SK-N-SH treated with all-trans-retinoic acid at 6 μM for 48 hours (cell line): Measurements from ENCODE around the gene PLD5.

Source experiments
- ATAC-seq: fragments of 200-7000 bp; cut with Tn5 transposase; 3 replicates; pipeline ENCODE4 v1.9.1; 2020; ENCODE audit warnings: mild to moderate bottlenecking, moderate library complexity
- ARNTL ChIP-seq: fragments of 450-650 bp; formaldehyde crosslinking; IDR thresholded peaks from 2 replicates; pipeline ENCODE4 v1.5.0; 2020; ENCODE audit warnings: low read depth, mild to moderate bottlenecking, moderate library complexity, borderline replicate concordance
- BACH2 ChIP-seq: fragments of 250-450 bp; sonication (Bioruptor Pico); IDR thresholded peaks from 2 replicates; pipeline ENCODE4 v1.9.0; 2021; ENCODE audit warnings: mild to moderate bottlenecking, borderline replicate concordance
- CSDC2 ChIP-seq: fragments of 250-450 bp; sonication (Bioruptor Pico); IDR thresholded peaks from 2 replicates; pipeline ENCODE4 v1.5.0; 2020; ENCODE audit warnings: mild to moderate bottlenecking, moderate library complexity
- ESRRG ChIP-seq: fragments of 250-450 bp; sonication (Bioruptor Pico); IDR thresholded peaks from 2 replicates; pipeline ENCODE4 v1.6.1; 2021; ENCODE audit warnings: mild to moderate bottlenecking
- GLIS3 ChIP-seq: fragments of 250-450 bp; sonication (Bioruptor Pico); IDR thresholded peaks from 2 replicates; pipeline ENCODE4 v1.5.0; 2020; ENCODE audit warnings: mild to moderate bottlenecking, moderate library complexity
- ISL1 ChIP-seq: fragments of 250-450 bp; sonication (Bioruptor Pico); IDR thresholded peaks from 2 replicates; pipeline ENCODE4 v2.1.2; 2022; ENCODE audit warnings: mild to moderate bottlenecking, moderate library complexity
- OSR1 ChIP-seq: fragments of 250-450 bp; sonication (Bioruptor Pico); IDR thresholded peaks from 2 replicates; pipeline ENCODE4 v1.8.0; 2022; ENCODE audit warnings: moderate library complexity, mild to moderate bottlenecking, inconsistent platforms
- PPARA ChIP-seq: fragments of 250-450 bp; sonication (Bioruptor Pico); IDR thresholded peaks from 2 replicates; pipeline ENCODE4 v1.5.0; 2020; ENCODE audit warnings: mild to moderate bottlenecking, borderline replicate concordance
- RARB ChIP-seq: fragments of 250-450 bp; sonication (Bioruptor Pico); IDR thresholded peaks from 2 replicates; pipeline ENCODE4 v1.8.0; 2021; ENCODE audit warnings: mild to moderate bottlenecking, moderate library complexity
- SNAI2 ChIP-seq: fragments of 250-450 bp; sonication (Bioruptor Pico); IDR thresholded peaks from 2 replicates; pipeline ENCODE4 v1.5.0; 2020; ENCODE audit warnings: mild to moderate bottlenecking, moderate library complexity
- TCF4 ChIP-seq: fragments of 250-450 bp; sonication (Bioruptor Pico); IDR thresholded peaks from 2 replicates; pipeline ENCODE4 v1.8.0; 2021; ENCODE audit warnings: mild to moderate bottlenecking, moderate library complexity, borderline replicate concordance
- TOX ChIP-seq: fragments of 250-450 bp; sonication (Bioruptor Pico); IDR thresholded peaks from 2 replicates; pipeline ENCODE4 v1.8.0; 2021; ENCODE audit warnings: mild to moderate bottlenecking, moderate library complexity, borderline replicate concordance
- ZC3H10 ChIP-seq: fragments of 250-450 bp; sonication (Bioruptor Pico); IDR thresholded peaks from 2 replicates; pipeline ENCODE4 v1.5.1; 2021; ENCODE audit warnings: mild to moderate bottlenecking, moderate library complexity
- ZFP3 ChIP-seq: fragments of 250-450 bp; sonication (Bioruptor Pico); IDR thresholded peaks from 2 replicates; pipeline ENCODE4 v1.5.0; 2020; ENCODE audit warnings: mild to moderate bottlenecking, moderate library complexity
- ZFP30 ChIP-seq: fragments of 450-650 bp; formaldehyde crosslinking; IDR thresholded peaks from 2 replicates; pipeline ENCODE4 v1.5.0; 2022; ENCODE audit warnings: mild to moderate bottlenecking, moderate library complexity
- ZNF565 ChIP-seq: fragments of 450-650 bp; formaldehyde crosslinking; conservative IDR thresholded peaks from 2 replicates; pipeline ENCODE4 v1.5.0; 2020; ENCODE audit warnings: low read depth, mild to moderate bottlenecking, moderate library complexity
- ZNF70 ChIP-seq: fragments of 450-650 bp; formaldehyde crosslinking; IDR thresholded peaks from 2 replicates; pipeline ENCODE4 v1.5.0; 2020; ENCODE audit warnings: mild to moderate bottlenecking, moderate library complexity
- ZNF8 ChIP-seq: fragments of 450-650 bp; formaldehyde crosslinking; IDR thresholded peaks from 2 replicates; pipeline ENCODE4 v1.5.0; 2020; ENCODE audit warnings: mild to moderate bottlenecking, moderate library complexity
- TF ChIP-seq, protein P1 (sequence below): fragments of 250-450 bp; sonication (Bioruptor Pico); IDR thresholded peaks from 2 replicates; pipeline ENCODE4 v1.8.0; 2021; ENCODE audit warnings: low read depth, mild to moderate bottlenecking, moderate library complexity, borderline replicate concordance
- TF ChIP-seq, protein P2 (sequence below): fragments of 250-450 bp; sonication (Bioruptor Pico); IDR thresholded peaks from 2 replicates; pipeline ENCODE4 v1.5.0; 2020; ENCODE audit warnings: mild to moderate bottlenecking, moderate library complexity
- TF ChIP-seq, protein P3 (sequence below): fragments of 250-450 bp; sonication (Bioruptor Pico); IDR thresholded peaks from 2 replicates; pipeline ENCODE4 v1.5.1; 2021; ENCODE audit warnings: mild to moderate bottlenecking, moderate library complexity
- TF ChIP-seq, protein P4 (sequence below): fragments of 250-450 bp; sonication (Bioruptor Pico); IDR thresholded peaks from 2 replicates; pipeline ENCODE4 v1.8.0; 2020; ENCODE audit warnings: mild to moderate bottlenecking, moderate library complexity, borderline replicate concordance

The PLD5 gene

DNA sequence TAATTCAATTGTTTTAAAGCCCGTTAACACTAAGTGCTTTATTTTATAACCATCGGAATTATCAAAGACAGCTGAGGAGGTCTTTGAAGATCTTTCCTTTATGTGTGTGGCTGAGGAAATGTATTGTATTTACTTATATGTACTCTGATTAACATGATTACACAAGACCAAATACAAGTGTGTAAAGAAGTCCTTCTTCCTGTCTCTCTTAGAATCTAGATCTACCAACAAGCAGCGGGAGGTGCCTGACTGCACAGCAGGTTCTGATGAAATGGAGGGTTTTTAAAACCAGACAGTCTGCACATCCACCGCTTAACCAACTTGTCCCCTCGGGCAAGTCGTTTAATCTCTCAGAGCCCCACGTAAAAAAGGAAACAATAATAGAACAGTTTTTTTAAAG, 285.1 kb downstream of the PLD5 start:
- TF ChIP-seq ESRRG (CRISPR knock-in tag) (no peak), GLIS3 (CRISPR knock-in tag) (no peak), TOX (CRISPR knock-in tag) (no peak), ZNF70 (no peak), BACH2 (CRISPR knock-in tag) (no peak), OSR1 (no peak), ZNF8 (CRISPR knock-in tag) (no peak), RARB (CRISPR knock-in tag) (no peak)
- no peak for ATAC-seq

DNA sequence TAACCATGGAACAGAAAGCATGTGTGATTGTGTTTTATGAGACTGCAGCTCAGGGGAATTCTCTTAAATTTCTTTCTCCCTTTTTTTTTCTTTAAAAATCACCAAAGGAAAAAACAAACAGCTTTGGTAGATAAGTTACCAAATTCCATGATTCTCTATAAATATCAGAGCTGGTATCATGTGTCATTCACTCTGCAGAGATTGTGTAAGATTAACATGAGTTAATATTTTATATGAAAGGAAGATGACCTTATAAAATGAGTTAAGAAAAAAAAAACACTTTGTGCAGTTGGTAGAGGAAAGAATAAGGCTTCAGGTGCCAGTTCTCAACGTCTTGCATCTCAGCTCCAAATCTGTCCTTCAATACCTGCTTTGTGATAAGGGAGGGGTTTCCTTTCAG, 287.4 kb downstream of the PLD5 start:
- no peak for ATAC-seq
- TF ChIP-seq ZNF565 (no peak), PPARA (CRISPR knock-in tag) (no peak), CSDC2 (CRISPR knock-in tag) (no peak), TOX (CRISPR knock-in tag) (no peak), OSR1 (no peak), ARNTL (CRISPR knock-in tag) (no peak), ZFP3 (no peak), RARB (CRISPR knock-in tag) (no peak), BACH2 (CRISPR knock-in tag) (no peak), SNAI2 (CRISPR knock-in tag) (no peak), ESRRG (CRISPR knock-in tag) (no peak)
- TF ChIP-seq, protein P1, sequence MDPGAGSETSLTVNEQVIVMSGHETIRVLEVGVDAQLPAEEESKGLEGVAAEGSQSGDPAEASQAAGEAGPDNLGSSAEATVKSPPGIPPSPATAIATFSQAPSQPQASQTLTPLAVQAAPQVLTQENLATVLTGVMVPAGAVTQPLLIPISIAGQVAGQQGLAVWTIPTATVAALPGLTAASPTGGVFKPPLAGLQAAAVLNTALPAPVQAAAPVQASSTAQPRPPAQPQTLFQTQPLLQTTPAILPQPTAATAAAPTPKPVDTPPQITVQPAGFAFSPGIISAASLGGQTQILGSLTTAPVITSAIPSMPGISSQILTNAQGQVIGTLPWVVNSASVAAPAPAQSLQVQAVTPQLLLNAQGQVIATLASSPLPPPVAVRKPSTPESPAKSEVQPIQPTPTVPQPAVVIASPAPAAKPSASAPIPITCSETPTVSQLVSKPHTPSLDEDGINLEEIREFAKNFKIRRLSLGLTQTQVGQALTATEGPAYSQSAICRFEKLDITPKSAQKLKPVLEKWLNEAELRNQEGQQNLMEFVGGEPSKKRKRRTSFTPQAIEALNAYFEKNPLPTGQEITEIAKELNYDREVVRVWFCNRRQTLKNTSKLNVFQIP = no peak
- TF ChIP-seq, protein P2, sequence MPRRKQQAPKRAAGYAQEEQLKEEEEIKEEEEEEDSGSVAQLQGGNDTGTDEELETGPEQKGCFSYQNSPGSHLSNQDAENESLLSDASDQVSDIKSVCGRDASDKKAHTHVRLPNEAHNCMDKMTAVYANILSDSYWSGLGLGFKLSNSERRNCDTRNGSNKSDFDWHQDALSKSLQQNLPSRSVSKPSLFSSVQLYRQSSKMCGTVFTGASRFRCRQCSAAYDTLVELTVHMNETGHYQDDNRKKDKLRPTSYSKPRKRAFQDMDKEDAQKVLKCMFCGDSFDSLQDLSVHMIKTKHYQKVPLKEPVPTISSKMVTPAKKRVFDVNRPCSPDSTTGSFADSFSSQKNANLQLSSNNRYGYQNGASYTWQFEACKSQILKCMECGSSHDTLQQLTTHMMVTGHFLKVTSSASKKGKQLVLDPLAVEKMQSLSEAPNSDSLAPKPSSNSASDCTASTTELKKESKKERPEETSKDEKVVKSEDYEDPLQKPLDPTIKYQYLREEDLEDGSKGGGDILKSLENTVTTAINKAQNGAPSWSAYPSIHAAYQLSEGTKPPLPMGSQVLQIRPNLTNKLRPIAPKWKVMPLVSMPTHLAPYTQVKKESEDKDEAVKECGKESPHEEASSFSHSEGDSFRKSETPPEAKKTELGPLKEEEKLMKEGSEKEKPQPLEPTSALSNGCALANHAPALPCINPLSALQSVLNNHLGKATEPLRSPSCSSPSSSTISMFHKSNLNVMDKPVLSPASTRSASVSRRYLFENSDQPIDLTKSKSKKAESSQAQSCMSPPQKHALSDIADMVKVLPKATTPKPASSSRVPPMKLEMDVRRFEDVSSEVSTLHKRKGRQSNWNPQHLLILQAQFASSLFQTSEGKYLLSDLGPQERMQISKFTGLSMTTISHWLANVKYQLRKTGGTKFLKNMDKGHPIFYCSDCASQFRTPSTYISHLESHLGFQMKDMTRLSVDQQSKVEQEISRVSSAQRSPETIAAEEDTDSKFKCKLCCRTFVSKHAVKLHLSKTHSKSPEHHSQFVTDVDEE (CRISPR knock-in tag) = no peak

DNA sequence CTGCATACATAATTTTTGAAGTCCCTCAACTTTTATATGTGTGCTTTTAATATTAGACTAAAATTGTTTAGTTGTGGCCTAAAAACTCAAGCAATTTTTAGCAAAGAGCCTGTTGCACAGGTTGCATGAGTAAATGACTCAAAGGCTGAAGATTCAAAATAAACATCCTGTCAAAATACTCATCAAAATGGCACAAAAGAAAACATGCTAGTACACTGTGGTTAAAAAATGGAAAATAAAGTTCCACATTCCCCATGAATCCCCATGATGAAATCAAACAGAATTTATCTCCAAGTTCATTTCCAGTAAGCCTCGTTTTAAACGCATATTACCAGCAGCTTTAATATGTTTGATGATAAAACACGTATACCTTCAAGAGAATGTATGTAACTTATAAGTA, 295.5 kb downstream of the PLD5 start:
- TF ChIP-seq RARB (CRISPR knock-in tag) (no peak), ZNF8 (CRISPR knock-in tag) (no peak), TCF4 (no peak), GLIS3 (CRISPR knock-in tag) (no peak), SNAI2 (CRISPR knock-in tag) (no peak), TOX (CRISPR knock-in tag) (no peak), ZNF565 (no peak), ISL1 (no peak), ZFP3 (no peak), ESRRG (CRISPR knock-in tag) (no peak), BACH2 (CRISPR knock-in tag) (no peak), ARNTL (CRISPR knock-in tag) (no peak), ZC3H10 (CRISPR knock-in tag) (no peak), OSR1 (no peak), CSDC2 (CRISPR knock-in tag) (no peak), ZFP30 (CRISPR knock-in tag) (no peak)
- TF ChIP-seq, protein P3, sequence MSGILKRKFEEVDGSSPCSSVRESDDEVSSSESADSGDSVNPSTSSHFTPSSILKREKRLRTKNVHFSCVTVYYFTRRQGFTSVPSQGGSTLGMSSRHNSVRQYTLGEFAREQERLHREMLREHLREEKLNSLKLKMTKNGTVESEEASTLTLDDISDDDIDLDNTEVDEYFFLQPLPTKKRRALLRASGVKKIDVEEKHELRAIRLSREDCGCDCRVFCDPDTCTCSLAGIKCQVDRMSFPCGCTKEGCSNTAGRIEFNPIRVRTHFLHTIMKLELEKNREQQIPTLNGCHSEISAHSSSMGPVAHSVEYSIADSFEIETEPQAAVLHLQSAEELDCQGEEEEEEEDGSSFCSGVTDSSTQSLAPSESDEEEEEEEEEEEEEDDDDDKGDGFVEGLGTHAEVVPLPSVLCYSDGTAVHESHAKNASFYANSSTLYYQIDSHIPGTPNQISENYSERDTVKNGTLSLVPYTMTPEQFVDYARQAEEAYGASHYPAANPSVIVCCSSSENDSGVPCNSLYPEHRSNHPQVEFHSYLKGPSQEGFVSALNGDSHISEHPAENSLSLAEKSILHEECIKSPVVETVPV = no peak
- TF ChIP-seq, protein P4, sequence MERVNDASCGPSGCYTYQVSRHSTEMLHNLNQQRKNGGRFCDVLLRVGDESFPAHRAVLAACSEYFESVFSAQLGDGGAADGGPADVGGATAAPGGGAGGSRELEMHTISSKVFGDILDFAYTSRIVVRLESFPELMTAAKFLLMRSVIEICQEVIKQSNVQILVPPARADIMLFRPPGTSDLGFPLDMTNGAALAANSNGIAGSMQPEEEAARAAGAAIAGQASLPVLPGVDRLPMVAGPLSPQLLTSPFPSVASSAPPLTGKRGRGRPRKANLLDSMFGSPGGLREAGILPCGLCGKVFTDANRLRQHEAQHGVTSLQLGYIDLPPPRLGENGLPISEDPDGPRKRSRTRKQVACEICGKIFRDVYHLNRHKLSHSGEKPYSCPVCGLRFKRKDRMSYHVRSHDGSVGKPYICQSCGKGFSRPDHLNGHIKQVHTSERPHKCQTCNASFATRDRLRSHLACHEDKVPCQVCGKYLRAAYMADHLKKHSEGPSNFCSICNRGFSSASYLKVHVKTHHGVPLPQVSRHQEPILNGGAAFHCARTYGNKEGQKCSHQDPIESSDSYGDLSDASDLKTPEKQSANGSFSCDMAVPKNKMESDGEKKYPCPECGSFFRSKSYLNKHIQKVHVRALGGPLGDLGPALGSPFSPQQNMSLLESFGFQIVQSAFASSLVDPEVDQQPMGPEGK (CRISPR knock-in tag) = no peak
- TF ChIP-seq, protein P2 (CRISPR knock-in tag) = no peak
- TF ChIP-seq, protein P1 = no peak
- ATAC-seq = no peak
